ENCODE results near the gene TRAPPC8. TPM values are rescaled to one million over a fixed set of nuclear protein-coding genes. Genes with fewer than 3 reads are reported as not detected.
"Not testable (repeated sequence)": the region's sequence is repeated elsewhere in the genome, so short reads cannot be mapped to it uniquely, and the experiment has no call there.

The TRAPPC8 gene
- total RNA-seq, 1 donor from 2014 or later, result 50.9 TPM

DNA sequence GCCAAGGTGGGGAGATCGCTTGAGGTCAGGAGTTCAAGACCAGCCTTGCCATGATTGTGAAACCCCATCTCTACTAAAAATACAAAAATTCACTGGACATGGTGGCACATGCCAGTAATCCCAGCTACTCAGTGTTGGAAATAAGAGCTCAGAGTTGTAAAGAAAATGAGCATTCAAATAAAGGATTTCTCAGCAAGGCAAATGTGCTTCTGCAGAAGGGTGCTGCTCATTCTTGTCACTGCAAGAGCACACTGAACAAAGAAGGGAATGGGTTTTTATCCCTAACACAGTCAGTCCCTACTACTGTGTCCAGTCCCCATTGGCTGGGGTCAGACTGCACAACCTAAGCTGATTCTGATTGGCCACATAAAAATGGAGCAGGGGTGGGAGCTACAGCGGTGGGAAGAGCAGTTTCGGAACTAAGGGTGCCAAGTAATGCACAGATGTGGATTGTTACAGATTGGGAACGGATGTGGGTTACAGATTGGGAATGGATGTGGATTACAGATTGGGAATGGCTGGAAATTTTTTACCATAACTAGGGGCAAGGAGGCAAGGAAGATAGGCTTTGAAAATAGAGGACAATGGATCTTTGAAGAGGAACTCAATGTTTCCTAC, 31.1 kb upstream of the TRAPPC8 start:
- Histone ChIP-seq H3K4me1 (no peaks in the 10 kb centered on the region), H3K9me3 (peaks cover 10% of the 10 kb centered on the region), H3K27me3 (no peaks in the 10 kb centered on the region), H3K36me3 (no peaks in the 10 kb centered on the region), H3K27ac (no peak overlapping the region), H3K4me3 (no peak overlapping the region)
- no peak for ATAC-seq
- TF ChIP-seq, protein P1, sequence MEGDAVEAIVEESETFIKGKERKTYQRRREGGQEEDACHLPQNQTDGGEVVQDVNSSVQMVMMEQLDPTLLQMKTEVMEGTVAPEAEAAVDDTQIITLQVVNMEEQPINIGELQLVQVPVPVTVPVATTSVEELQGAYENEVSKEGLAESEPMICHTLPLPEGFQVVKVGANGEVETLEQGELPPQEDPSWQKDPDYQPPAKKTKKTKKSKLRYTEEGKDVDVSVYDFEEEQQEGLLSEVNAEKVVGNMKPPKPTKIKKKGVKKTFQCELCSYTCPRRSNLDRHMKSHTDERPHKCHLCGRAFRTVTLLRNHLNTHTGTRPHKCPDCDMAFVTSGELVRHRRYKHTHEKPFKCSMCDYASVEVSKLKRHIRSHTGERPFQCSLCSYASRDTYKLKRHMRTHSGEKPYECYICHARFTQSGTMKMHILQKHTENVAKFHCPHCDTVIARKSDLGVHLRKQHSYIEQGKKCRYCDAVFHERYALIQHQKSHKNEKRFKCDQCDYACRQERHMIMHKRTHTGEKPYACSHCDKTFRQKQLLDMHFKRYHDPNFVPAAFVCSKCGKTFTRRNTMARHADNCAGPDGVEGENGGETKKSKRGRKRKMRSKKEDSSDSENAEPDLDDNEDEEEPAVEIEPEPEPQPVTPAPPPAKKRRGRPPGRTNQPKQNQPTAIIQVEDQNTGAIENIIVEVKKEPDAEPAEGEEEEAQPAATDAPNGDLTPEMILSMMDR (IDR thresholded peaks at IDR 0.05), result no peak
- intact Hi-C loops (cut with DNase I), result no loop called here
- DNase-seq, result no peak

DNA sequence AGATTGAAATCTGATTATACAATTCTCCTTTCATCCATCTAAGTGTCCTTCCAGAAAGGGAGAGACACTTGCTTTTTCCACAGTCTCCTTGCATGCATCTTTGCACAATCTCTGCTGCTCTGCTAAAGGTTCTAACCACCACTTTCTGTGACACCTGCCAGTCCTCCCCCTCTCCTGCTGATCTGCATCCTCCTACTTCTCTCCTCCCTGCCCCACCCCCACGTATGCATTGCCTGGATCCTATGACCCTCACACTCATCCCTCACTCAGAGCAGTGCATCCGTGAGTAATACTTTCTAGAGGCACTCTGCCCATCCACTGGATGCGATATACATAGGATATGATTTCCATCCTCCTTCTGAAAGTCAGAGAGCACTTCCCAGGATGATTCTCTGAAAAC, 27.7 kb upstream of the TRAPPC8 start:
- Histone ChIP-seq H3K4me3 (no peak overlapping the region), H3K9me3 (peaks cover 10% of the 10 kb centered on the region), H3K36me3 (no peaks in the 10 kb centered on the region), H3K27me3 (no peaks in the 10 kb centered on the region), H3K4me1 (no peaks in the 10 kb centered on the region), H3K27ac (no peak overlapping the region)
- ATAC-seq, result no peak
- DNase-seq, result no peak
- TF ChIP-seq, protein P1 (IDR thresholded peaks at IDR 0.05), result no peak
- intact Hi-C loops (cut with DNase I), result no loop called here

DNA sequence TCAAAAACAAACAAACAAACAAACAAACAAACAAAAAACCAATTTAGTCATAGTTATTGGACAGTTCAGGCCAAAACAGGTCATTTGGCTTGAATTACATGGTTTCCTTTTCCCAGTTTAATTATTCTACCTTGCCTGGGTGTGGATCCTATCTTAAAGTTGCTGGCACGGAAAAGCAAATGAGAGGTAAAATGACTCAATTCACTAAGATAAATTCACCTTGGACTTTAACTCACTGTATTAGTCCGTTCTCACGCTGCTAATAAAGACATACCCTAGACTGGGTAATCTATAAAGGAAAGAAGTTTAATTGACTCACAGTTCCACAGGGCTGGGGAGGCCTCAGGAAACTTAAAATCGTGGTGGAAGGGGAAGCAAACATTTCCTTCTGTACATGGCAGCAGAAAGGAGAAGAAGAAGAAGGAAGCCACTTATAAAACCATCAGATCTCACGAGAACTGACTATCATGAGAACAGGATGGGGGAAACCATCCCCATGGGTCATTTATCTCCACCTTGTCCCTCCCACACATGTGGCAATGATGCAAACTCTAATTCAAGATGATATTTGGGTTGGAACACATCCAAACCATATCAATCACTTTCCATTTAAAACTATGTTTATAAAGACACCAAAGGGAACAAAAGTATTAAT, 22.5 kb upstream of the TRAPPC8 start:
- Histone ChIP-seq H3K27ac (no peak overlapping the region), H3K9me3 (no peaks in the 10 kb centered on the region), H3K4me3 (no peak overlapping the region), H3K27me3 (no peaks in the 10 kb centered on the region), H3K4me1 (no peaks in the 10 kb centered on the region), H3K36me3 (no peaks in the 10 kb centered on the region)
- DNase-seq (no peak), ATAC-seq (no peak)
- TF ChIP-seq, protein P1 (IDR thresholded peaks at IDR 0.05), result no peak
- intact Hi-C loops (cut with DNase I), result no loop called here

DNA sequence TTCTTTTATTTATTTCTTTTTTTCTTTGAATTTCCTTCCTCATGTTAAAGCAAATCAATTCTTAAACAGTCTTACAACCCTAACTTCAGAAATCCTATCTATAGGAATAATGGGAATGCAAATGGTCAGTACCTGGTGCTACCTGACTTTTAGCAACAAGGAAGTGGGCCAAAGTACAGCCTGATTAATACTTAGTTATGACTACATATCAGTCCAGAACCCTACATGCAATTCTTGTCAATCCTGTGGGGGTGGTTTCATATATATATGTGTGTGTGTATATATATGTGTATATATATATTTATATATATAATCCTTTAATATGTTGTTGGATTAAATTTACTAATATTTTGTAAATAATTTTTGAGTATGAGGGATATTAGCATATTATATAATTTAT, 14.8 kb upstream of the TRAPPC8 start:
- H3K9me3 ChIP-seq, result no peaks in the 10 kb centered on the region
- no peaks in the 10 kb centered on the region for H3K4me1 ChIP-seq
- H3K27ac ChIP-seq, result no peak overlapping the region
- H3K36me3 ChIP-seq, result no peaks in the 10 kb centered on the region
- H3K4me3 ChIP-seq, result no peak overlapping the region
- ATAC-seq (no peak), DNase-seq (no peak)
- TF ChIP-seq, protein P1 (IDR thresholded peaks at IDR 0.05), result no peak
- intact Hi-C loops (cut with DNase I), result no loop called here
- no peaks in the 10 kb centered on the region for H3K27me3 ChIP-seq

DNA sequence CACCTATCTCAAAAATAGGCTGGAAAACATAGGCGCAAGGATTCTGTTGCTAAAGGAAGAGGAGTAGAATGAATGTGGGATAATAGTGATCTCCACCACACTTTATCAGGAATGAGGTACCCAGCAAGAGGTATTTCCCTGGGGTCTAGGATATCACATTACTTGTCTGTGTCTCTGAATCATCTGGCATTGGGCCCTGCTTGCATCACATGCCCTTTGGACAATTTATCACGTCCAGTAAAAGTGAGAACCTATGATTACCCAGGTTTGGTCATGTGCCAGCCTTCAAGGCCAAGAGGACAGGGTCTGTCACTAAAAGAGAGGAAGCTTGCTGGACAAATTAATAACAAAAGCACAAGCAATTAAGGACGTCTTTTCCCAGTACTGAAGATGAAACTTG, 11.4 kb upstream of the TRAPPC8 start:
- DNase-seq, result no peak
- Histone ChIP-seq H3K9me3 (no peaks in the 10 kb centered on the region), H3K27ac (no peak overlapping the region), H3K4me3 (no peak overlapping the region), H3K36me3 (no peaks in the 10 kb centered on the region), H3K27me3 (no peaks in the 10 kb centered on the region), H3K4me1 (no peaks in the 10 kb centered on the region)
- TF ChIP-seq, protein P1 (IDR thresholded peaks at IDR 0.05), result no peak
- intact Hi-C loops (cut with DNase I), result no loop called here
- ATAC-seq, result no peak

DNA sequence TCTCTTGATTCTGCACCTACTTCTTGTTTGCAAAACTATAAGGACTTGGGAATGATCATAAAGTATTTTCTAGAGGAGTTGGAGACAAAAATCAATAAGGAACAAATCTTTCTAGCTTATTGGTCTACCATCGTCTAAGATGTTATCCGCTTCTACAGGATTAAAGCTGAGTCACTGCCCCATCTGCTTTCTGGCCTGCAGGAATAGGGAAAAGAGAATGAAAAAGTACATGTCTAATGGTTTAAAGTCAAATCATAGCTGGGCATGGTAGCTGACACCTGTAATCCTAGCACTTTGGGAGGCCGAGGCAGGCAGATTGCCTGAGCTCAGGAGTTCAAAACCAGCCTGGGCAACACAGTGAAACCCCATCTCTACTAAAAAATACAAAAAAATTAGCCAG, 10.8 kb upstream of the TRAPPC8 start:
- H3K4me3 ChIP-seq; H3K36me3 ChIP-seq; H3K9me3 ChIP-seq; ATAC-seq; H3K4me1 ChIP-seq; H3K27me3 ChIP-seq; H3K27ac ChIP-seq; intact Hi-C loops (cut with DNase I); DNase-seq: not testable (repeated sequence)
